SW 1271 (cell line): ENCODE measurements around the gene AIG1.
A peak's percentile ranks its signal among the peaks of the same experiment; 100 is the strongest.
"Not testable (repeated sequence)": the region's sequence is repeated elsewhere in the genome, so short reads cannot be mapped to it uniquely, and the experiment has no call there.

Experiments
- DNase-seq, 2 experiments: peaks; one replicate each; lab custom pipeline; 2025; lab: John Stamatoyannopoulos, UW

The AIG1 gene

GRCh38 chr6:143058987-143059386 is 1.7 kb upstream of the AIG1 start:
- peak in 1 of 2 experiments; percentile 9 for DNase-seq

- peak; percentile 28 to 49 for DNase-seq
These were observed 881 bp upstream of the AIG1 start for GRCh38 chr6:143059663-143060353.

- DNase-seq = peak; percentile 75 to 90
These were observed 309 bp upstream of the AIG1 start for GRCh38 chr6:143060354-143060805.

GRCh38 chr6:143061597-143062385 is 1.1 kb downstream of the AIG1 start:
- DNase-seq = no peak

GRCh38 chr6:143062551-143062950 is 1.9 kb downstream of the AIG1 start:
- DNase-seq = no peak

- no peak for DNase-seq
These were observed 2.9 kb downstream of the AIG1 start for GRCh38 chr6:143063631-143064030.

- no peak for DNase-seq
These were observed 3.6 kb downstream of the AIG1 start for GRCh38 chr6:143064271-143064670.

- no peak for DNase-seq
These were observed 4.4 kb downstream of the AIG1 start for GRCh38 chr6:143064951-143065683.

- no peak for DNase-seq
These were observed 7.3 kb downstream of the AIG1 start for GRCh38 chr6:143068001-143068400.

- no peak for DNase-seq
These were observed 13.4 kb downstream of the AIG1 start for GRCh38 chr6:143074101-143074500.

- DNase-seq = no peak
These were observed 14.1 kb downstream of the AIG1 start for GRCh38 chr6:143074670-143075318.

- DNase-seq = no peak
These were observed 18.0 kb downstream of the AIG1 start for GRCh38 chr6:143078468-143079324.

- DNase-seq = no peak
These were observed 18.6 kb downstream of the AIG1 start for GRCh38 chr6:143079325-143079640.

- not testable (repeated sequence) for DNase-seq
These were observed 21.6 kb downstream of the AIG1 start for GRCh38 chr6:143082274-143082673.

GRCh38 chr6:143084019-143084418 is 23.3 kb downstream of the AIG1 start:
- DNase-seq = not testable (repeated sequence)

- not testable (repeated sequence) for DNase-seq
These were observed 26.6 kb downstream of the AIG1 start for GRCh38 chr6:143087335-143087734.

- DNase-seq = no peak
These were observed 27.2 kb downstream of the AIG1 start for GRCh38 chr6:143087856-143088255.

- no peak for DNase-seq
These were observed 29.8 kb downstream of the AIG1 start for GRCh38 chr6:143090314-143091044.

- DNase-seq = no peak
These were observed 32.1 kb downstream of the AIG1 start for GRCh38 chr6:143092768-143093167.

- no peak for DNase-seq
These were observed 32.6 kb downstream of the AIG1 start for GRCh38 chr6:143093290-143093689.

GRCh38 chr6:143096403-143096802 is 35.7 kb downstream of the AIG1 start:
- no peak for DNase-seq
